Measurements from ENCODE around the gene ST3GAL4. TPM values are rescaled to one million over a fixed set of nuclear protein-coding genes. Genes with fewer than 3 reads are reported as not detected.

ST3GAL4 gene
- total RNA-seq, 4 donors from 2014 or later: 40.0 to 52.4 (median 40.5) TPM

DNA sequence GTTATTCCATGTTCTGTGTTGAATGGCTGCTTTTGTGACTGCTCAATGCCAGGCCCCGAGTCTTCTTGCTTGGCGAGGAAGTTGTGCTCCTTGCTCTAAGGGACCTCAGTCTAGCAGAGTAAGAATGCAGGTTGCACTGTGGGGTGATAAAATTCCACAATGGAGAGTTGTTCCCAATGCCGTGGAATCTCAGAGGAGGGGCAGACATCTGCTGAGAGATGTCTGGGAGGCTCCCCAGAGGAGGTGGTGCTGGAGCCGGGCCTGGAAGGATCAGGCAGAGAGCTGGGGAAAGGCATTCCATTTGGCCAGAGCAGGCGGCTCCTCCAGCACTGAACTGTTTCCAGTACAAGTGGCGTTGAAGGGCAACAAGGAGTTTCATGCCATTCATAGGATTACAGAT, 55.2 kb downstream of the ST3GAL4 start:
- DNase-seq (ENCODE audit: extremely low spot score): no peak
- Histone ChIP-seq H3K9me3 (no peaks in the 10 kb centered on the region), H3K27ac (replicated peaks in 1 of 4) (peak overlapping the region; percentile 56 to 71 (median 68)), H3K27me3 (no peaks in the 10 kb centered on the region), H3K36me3 (peaks cover 0 to 55% (median 44%) of the 10 kb centered on the region in 4 donors), H3K4me3 (no peak overlapping the region), H3K4me1 (peaks cover 38 to 61% (median 55%) of the 10 kb centered on the region in 4 donors)
- 59% methylated on average over 6 of the region's 6 CpGs for WGBS
- intact Hi-C loops (cut with DNase I): no loop called here
- TF ChIP-seq POLR2AphosphoS5 (IDR thresholded peaks at IDR 0.05) (peak in 1 of 2 donors; percentile 25), POLR2A (IDR thresholded peaks at IDR 0.05; ENCODE audit: low read depth) (no peak)
- TF ChIP-seq, protein P1, sequence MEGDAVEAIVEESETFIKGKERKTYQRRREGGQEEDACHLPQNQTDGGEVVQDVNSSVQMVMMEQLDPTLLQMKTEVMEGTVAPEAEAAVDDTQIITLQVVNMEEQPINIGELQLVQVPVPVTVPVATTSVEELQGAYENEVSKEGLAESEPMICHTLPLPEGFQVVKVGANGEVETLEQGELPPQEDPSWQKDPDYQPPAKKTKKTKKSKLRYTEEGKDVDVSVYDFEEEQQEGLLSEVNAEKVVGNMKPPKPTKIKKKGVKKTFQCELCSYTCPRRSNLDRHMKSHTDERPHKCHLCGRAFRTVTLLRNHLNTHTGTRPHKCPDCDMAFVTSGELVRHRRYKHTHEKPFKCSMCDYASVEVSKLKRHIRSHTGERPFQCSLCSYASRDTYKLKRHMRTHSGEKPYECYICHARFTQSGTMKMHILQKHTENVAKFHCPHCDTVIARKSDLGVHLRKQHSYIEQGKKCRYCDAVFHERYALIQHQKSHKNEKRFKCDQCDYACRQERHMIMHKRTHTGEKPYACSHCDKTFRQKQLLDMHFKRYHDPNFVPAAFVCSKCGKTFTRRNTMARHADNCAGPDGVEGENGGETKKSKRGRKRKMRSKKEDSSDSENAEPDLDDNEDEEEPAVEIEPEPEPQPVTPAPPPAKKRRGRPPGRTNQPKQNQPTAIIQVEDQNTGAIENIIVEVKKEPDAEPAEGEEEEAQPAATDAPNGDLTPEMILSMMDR (IDR thresholded peaks at IDR 0.05): no peak

DNA sequence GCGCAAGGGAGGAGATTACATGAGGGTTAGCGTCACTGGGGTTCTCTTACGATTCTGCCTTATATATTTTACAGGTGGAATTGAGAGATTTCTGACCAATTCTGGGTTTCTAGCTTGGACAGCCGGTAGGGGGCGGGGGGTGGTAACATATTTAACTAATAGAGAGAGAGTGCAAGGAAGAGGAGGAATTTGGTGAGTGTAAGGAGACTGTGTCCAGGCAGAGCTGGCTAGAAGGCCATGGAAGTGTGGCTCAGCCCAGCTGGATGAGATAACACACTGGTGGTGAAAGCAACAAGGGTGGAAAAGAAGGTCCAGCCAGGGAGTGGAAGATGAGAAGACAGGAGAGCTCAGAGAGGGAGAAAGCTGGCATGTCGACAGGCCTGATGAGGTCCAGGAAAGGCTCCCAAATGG, 56.5 kb downstream of the ST3GAL4 start:
- no peaks in the 10 kb centered on the region for H3K9me3 ChIP-seq
- TF ChIP-seq POLR2AphosphoS5 (IDR thresholded peaks at IDR 0.05) (no peak), EP300 (IDR thresholded peaks at IDR 0.05) (no peak), POLR2A (IDR thresholded peaks at IDR 0.05; ENCODE audit: low read depth) (no peak)
- TF ChIP-seq, protein P1 (IDR thresholded peaks at IDR 0.05): no peak
- WGBS: 76% methylated on average over 6 of the region's 6 CpGs
- peaks cover 43 to 66% (median 65%) of the 10 kb centered on the region in 4 donors for H3K4me1 ChIP-seq
- intact Hi-C loops (cut with DNase I): no loop called here
- no peaks in the 10 kb centered on the region for H3K27me3 ChIP-seq
- peaks cover 0 to 50% (median 43%) of the 10 kb centered on the region in 4 donors for H3K36me3 ChIP-seq
- no peak for DNase-seq (ENCODE audit: extremely low spot score)
- H3K4me3 ChIP-seq: no peak overlapping the region
- H3K27ac ChIP-seq (replicated peaks in 1 of 4): peak overlapping the region; percentile 56 to 71 (median 68)

DNA sequence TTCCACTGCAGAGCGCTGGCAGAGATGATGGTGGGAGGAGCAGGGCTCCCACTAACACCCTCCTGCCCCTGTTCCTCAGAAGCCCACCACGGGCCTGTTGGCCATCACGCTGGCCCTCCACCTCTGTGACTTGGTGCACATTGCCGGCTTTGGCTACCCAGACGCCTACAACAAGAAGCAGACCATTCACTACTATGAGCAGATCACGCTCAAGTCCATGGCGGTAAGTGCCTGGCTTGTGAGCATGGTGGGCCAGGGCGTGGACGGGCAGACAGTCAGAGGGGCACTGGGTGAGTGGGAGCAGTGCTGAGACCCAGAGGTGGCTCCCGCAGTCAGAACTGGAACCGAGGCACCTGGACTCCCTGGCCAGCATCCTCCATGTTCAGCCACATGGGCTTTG, 57.9 kb downstream of the ST3GAL4 start:
- intact Hi-C loops (cut with DNase I): no loop called here
- Histone ChIP-seq H3K4me3 (no peak overlapping the region), H3K36me3 (peaks cover 0 to 36% (median 29%) of the 10 kb centered on the region in 4 donors), H3K4me1 (peaks cover 43 to 71% (median 70%) of the 10 kb centered on the region in 4 donors), H3K27me3 (no peaks in the 10 kb centered on the region), H3K9me3 (no peaks in the 10 kb centered on the region), H3K27ac (replicated peaks in 1 of 4) (peak overlapping the region; percentile 83 to 90 (median 86))
- DNase-seq (ENCODE audit: extremely low spot score): no peak
- TF ChIP-seq, protein P1 (IDR thresholded peaks at IDR 0.05): no peak
- TF ChIP-seq EP300 (IDR thresholded peaks at IDR 0.05) (no peak), POLR2A (IDR thresholded peaks at IDR 0.05; ENCODE audit: low read depth) (no peak), POLR2AphosphoS5 (IDR thresholded peaks at IDR 0.05) (no peak)
- 97% methylated on average over 6 of the region's 11 CpGs for WGBS

DNA sequence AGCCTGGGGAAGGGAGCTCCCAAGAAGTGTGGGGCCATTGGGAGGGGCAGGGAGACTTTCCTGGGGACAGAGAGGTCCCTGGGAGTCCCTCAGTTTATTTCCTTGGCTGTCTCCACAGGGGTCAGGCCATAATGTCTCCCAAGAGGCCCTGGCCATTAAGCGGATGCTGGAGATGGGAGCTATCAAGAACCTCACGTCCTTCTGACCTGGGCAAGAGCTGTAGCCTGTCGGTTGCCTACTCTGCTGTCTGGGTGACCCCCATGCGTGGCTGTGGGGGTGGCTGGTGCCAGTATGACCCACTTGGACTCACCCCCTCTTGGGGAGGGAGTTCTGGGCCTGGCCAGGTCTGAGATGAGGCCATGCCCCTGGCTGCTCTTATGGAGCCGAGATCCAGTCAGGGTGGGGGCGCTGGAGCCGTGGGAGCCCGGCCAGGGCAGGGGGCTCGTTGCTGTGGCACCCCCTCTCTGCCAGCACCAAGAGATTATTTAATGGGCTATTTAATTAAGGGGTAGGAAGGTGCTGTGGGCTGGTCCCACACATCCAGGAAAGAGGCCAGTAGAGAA, 58.4 kb downstream of the ST3GAL4 start:
- Histone ChIP-seq H3K36me3 (peaks cover 0 to 31% (median 24%) of the 10 kb centered on the region in 4 donors), H3K4me3 (no peak overlapping the region), H3K27ac (replicated peaks in 1 of 4) (peak overlapping the region; percentile 83 to 90 (median 86)), H3K4me1 (peaks cover 43 to 73% (median 70%) of the 10 kb centered on the region in 4 donors), H3K9me3 (no peaks in the 10 kb centered on the region), H3K27me3 (no peaks in the 10 kb centered on the region)
- no peak for DNase-seq (ENCODE audit: extremely low spot score)
- no peak for TF ChIP-seq EP300 (IDR thresholded peaks at IDR 0.05)
- no peak for TF ChIP-seq POLR2A (IDR thresholded peaks at IDR 0.05; ENCODE audit: low read depth)
- TF ChIP-seq, protein P1 (IDR thresholded peaks at IDR 0.05): no peak
- TF ChIP-seq POLR2AphosphoS5 (IDR thresholded peaks at IDR 0.05): no peak
- intact Hi-C loops (cut with DNase I): no loop called here
- WGBS: 97% methylated on average over 4 of the region's 9 CpGs
